GM18526 (cell line): ENCODE results near the gene PLCL1.

Experiments used
- POLR2A ChIP-seq: IDR thresholded peaks from 3 replicates; pipeline ENCODE4 v1.6.1; 2011; ENCODE audit not compliant: insufficient read length; ENCODE audit errors: extremely low read depth

PLCL1 gene

DNA sequence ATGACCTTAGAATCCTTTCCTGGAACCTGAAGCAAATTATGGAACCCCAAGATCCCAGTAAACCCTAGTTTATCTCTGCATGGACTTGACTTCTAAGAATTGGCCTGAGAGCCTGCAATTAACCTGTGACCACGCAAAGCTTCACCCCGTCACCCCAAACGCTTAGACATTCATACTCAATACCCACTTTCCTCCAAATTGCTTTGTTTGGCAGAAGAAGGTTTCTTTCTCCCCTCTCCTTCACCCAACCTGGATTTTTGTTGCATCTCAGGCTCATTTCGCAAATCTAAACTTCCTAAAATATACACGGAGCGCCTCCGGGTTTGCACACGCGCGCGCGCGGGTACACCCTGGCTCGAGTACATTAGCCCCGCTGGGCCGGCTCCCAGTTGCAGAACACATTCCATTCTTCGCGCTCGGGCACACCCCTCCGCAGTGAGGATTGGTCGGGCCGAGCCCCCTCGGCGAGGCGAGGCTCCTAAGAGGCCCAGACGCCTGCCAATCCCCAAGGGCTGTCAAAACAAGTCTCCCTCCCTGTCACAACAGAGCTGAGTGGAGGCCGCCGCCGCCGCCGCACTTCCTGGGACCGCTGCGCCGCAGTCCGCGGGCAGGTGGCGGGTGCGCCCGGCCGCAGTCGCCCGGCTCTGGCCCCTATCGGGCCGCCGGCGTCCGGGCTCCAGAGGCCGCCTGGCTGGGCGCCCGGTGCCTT, at the start of gene PLCL1:
Gene PLCL1 (plus strand): TSS at position 545 of the 709 bp plus-strand sequence.
- TF ChIP-seq POLR2A, result no peak

DNA sequence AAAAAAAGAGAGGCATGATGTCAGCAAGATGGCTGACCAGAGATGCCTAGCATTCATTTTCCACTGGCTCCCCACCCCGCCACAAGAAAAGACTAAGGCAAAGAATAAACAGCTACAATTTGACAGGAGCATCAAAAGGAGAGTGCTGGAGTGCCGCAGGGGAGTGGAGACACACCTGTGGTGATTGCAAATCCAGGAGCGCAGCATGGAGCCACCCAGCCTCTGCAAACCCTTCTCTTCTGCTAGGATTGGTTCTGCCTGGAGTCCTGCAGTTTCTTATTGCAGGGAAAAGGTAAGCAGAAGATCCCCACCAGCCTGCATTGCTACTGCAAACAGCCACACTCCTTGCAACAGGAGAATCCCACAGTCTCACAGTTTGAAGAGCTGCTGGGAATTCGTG, 45.4 kb upstream of the PLCL1 start:
- TF ChIP-seq POLR2A, result no peak

DNA sequence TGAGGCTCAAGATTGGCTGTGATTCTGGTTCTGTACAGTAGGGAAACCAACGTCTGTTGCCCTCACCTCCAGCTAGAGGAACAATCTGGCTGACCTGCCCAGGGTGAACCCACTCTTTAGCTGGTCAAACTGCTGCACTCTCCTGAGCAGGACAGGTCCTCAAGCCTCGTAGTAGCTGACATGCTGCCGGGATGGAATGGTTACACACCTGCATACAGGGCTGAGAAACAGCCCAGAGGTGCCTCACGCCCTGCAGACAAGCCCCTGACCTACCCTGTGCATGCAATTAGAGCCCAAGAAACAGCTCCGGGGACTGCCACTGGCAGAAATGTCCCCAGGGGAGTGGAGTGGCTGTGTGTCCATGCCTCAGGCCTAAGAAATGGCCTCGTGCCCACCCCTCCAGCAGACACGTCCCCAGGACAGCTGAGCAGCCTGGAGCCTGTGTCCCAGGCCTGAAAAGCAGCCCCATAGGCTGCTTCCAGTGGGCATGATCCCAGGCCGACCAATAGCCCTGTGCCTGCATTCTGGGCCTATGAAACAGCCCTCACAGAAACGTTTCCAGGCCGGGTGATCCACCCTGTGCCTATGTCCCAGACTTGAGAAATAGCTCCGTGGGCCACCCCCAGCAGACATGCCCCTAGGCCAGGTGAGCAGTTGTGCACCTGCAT, 44.6 kb upstream of the PLCL1 start:
- no peak for TF ChIP-seq POLR2A

DNA sequence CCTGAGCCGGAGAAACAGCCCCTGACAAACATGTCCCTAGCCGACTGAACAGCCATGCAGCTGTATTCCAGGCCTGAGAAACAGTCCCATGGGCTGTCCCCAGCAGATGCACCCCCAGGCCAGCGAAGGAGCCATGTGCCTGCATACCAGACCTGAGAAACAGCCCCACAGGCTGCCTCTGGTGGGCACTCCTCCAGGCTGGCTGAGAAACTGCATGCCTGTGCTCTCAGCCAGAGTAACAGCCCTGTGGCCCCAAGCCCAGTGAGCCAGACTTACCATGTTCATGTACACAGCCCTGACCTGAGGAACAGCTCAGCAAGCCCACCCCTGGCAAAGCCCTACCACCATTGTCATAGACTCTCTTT, 44.1 kb upstream of the PLCL1 start:
- TF ChIP-seq POLR2A, result no peak

DNA sequence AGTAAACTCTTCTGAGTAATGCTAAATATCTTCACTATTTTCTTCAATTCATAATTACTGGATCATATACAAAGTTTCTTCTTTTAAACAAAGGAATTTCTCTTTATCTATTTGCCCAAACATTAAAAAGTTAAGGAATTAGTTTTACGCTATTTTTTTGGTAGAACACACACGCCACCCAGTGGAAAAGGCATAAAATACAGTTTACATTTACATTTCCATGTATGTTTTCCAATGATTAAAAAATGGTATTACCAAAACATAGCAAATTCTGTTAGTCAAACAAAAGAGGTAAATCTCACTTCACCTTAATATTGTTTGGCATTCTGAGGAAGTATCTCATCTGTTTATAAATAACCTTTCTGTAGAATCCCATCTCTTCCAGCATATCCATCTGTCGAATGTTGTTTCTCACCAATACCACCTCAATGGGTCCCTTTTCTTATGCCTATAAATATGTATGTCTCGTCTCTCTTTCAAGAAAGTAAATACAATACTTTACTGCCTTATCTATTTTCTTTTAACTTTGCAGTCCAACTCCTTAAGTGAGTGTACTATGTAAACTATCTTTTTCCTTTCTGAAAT, 26.5 kb upstream of the PLCL1 start:
- TF ChIP-seq POLR2A, result no peak

DNA sequence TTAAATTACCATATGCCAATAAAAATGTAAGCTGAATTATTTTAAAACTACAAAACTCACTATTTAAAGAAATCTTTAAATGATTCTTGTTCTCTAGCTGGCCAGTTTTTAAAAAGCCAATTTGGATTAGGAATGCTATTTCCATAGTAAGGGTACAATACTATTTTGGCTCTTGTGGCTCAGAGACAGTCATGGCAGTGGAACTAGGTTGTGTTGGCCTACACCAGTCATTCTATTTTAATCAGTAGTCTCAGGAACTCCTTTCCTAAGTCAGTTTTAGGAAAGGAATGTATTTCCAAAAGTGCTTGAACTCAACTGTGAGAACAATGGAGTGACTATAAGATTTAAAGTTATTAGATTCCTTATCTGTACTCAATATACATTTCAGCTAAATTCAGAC, 25.1 kb upstream of the PLCL1 start:
- TF ChIP-seq POLR2A, result no peak

DNA sequence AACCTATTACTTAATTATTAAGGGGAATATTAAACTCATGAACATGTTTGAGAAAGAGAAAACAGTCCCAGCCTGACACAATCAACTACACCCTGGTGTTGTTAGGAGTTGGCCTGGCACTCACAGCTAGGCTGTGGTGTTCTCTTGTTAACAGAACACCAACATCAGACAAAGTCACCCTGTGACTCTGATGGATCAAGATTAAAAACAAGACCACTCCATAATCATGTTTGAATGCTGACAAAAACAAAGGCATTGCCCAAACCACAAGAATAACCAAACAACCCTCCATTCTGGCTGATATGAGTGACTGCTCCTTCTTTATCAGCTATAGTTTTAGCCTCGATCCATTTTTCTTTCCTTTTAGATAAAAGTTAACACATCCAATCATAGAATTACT, 22.3 kb upstream of the PLCL1 start:
- no peak for TF ChIP-seq POLR2A

DNA sequence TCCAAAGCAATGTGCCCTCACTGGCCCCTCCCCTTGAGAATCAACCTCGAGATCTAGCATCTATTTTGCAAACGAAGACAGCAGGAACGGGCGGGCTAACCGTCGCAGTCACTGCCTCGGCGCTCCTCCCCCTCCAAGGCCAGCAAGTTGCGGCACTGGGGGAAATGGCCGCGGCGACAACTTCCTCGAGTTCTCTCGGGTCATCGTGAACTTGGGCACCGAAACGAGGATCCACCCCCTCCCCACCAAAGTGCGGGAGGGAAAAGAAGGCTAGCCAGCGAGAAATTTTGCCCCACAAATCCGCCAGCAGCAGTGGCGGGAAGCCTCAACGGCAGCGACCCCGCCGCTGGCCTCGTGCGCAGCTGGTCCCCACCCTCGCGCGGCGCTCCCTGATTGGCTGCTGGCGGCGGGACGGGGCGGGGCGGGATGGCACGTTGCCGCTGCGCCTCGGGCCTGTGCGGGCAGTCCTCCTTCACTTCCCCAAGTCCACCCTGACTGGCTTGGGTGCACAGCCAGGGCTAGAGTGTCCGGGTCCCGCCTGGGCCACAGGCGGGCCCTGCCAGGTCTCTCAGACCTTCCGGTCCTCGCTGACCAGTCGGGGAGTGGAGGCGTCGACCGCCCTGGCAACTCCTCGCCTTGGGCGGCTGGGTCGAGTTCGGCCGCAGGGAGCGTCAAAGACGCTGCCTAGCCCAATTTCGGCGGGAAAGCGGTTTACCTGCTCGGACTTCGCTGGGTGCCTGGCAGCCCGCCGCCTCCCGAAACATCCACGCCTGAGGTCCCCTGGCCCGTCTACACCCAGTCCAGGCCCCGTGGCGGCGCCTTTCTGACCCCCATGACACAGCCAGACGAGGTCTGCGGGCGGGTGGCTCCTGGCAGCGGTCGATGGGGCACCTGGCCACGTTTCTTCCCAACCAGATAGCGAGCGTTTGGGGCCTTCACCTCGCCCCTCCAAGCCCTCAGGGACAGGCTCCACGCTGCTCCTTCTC, 19.1 kb upstream of the PLCL1 start, which contains the start of gene BOLL:
Gene BOLL (minus strand): TSS at position 364 of the 986 bp plus-strand sequence. CDS start 3,469 bp downstream, outside the sequence.
- no peak for TF ChIP-seq POLR2A

DNA sequence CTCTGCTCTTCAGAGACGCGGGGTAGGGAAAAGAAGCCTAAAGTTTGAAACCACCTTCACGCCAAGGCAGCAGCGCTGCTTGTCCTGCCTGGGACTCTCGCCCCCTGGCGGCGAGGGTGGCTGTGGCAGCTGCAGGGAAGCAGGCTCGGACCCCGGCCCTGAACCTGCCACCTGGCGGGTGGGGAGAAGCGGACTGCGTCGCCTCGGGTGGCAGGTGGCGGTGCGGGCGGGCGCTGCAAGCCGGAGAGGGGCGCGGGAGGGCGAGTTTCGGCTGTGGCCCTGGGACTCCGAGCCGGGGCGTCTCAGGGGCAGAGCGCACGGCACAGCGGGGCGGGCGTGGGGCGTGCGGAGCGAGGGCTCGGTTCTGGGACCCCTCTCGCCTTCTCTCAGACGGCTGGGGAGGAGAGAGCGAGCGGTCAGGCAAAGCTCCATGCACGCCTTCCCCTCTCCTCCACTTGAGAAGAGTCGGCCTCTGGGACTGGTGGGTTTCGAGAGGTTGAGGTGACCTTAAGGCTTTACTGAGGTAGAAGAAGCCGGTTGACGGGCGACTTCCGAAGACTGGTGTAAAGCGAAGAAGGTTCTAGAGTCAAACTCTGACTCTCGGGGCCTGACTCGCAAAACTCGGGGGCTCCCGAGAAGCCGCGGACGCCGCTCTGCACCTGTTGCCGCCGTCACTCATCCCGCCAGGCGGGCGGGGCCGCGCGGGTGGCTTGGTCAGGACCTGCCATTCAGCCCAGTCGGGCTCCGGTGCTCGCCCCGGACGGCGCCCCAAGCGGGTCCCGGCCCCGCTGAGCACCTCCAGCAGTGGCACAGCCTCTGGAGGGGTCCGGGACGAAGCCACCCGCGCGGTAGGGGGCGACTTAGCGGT, 18.1 kb upstream of the PLCL1 start:
- TF ChIP-seq POLR2A, result no peak

DNA sequence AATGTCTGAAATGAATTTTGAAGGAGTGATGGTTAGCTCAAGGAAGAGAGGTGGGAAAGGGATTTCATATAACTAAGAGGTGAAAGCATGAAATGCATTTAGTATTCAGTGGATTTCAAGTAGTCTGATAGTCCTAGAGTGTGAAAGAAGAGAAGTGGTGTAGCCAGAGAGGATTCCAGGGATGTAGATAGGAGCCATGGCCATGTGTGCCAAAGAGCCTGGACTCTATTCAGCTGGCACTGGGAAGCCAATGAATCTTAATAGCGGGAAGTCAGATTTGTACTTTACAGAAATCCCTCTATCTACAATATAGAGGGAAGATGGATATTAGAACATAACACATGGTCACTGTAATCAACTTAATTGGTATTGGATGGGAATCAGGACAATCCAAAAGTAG, 10.9 kb upstream of the PLCL1 start:
- no peak for TF ChIP-seq POLR2A

DNA sequence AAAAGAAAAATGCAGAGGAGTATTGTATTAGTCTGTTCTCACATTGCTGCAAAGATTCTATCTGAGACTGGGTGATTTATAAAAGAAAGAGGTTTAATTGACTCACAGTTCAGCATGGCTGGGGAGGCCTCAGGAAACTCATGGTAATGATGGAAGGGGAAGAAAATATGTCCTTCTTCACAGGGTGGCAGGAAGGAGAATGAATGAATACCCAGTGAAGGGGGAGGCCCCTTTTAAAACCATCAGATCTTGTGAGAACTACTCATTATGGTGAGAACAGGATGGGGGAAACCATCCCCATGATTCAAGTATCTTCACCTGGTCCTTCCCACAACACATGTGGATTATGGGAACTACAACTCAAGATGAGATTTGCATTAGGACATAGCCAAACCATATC, 9.1 kb upstream of the PLCL1 start:
- no peak for TF ChIP-seq POLR2A

DNA sequence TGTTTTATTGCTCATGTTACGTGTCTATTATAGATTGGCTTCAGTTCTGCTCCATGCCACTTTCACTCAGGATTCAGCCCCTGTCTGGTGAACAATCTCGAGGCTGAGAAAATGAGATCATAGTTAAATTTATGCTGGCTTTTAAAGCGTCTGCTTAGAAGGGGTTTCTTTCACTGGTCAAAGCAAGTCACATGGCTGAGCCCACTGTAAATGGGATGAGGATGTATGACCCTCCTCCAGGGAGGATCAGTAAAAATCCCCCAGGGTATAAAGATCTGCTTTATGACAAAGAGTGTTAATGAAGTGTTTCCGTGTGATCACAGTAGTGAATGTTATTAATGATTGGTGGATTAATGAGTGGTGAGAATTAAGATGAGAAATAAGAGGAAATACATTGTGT, 6.2 kb upstream of the PLCL1 start:
- no peak for TF ChIP-seq POLR2A

DNA sequence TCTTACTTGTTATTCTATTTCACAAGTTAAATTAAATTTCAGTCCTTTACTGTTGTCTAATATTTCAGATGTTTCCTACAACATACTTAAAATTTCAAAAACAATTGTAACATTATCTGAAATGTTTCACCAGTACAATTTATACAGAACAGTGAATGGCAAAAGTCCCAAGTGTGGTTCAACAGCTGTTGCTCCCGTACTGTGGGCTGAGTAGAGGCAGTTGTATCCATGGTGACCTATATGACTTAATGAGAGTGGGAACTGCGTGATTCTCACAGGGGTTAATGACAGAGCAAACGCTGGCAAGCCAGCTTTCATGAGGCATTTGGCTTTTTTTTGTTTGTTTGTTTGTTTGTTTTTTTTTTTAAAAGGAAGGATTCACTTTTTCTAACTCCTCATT, 5.3 kb upstream of the PLCL1 start:
- TF ChIP-seq POLR2A, result no peak

DNA sequence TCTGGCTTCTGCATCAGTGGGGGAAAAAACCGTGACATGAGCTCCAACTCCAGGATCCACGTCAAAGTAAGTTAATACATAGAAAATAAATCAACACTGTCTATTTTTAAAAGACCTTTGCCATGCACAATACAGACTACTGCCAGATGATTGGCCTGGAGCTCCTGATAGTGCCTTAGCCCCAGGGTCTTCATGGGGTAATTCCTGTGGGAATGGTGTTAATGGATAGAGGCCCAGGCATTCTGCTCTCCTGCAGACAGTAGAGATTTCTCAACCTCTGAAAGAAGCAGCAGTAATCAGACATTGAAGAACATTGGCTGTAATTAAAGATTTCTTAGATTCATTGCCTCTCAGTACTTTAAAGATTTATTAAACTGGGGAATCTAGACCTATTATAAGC, 4.3 kb upstream of the PLCL1 start:
- no peak for TF ChIP-seq POLR2A
